ENCODE data around the gene KCNJ3.

KCNJ3 gene

DNA sequence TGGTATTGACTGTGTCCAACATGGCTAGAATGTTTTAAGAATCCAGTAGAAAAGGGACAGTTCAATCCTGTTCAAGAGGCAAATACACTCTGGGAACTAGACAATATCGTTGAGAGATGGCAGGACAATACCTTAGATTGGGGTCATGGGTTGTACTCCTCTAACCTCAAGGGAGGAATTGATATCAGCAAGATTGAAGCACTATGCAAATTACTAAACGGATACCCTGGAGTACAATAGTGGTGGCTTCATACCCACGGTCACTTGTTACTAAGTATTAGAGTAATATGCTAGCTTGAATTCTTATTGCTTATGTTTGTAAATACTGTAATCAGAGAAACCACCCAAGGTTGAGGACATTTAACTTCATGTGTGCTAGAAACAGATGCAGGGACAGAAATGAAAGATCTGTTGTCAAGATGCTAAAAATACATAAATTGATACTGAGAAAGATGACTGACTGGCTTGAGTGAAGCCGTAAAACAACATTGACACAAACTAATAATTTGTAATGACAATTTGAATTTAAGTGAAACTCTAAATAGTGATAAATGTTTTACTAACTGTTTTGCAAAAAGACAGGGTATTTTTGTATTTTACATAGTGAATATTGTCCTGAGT is 73.3 kb downstream of the KCNJ3 start:
- Histone ChIP-seq H3K4me2 (ENCODE audit: low read depth, low read length, poor library complexity, severe bottlenecking) (no peak overlapping the region), H4K20me1 (ENCODE audit: low read depth, low read length) (no peaks in the 10 kb centered on the region), H3K79me2 (ENCODE audit: insufficient read depth, low read length) (no peaks in the 10 kb centered on the region), H3K36me3 (ENCODE audit: low read length) (no peaks in the 10 kb centered on the region), H3K9ac (ENCODE audit: low read length) (no peak overlapping the region), H3K9me2 (replicated peaks; ENCODE audit: insufficient read depth, low read length) (no peaks in the 10 kb centered on the region), H3K9me3 (ENCODE audit: insufficient read depth, low read length) (no peaks in the 10 kb centered on the region), H3K4me3 (ENCODE audit: insufficient read depth, low read length, poor library complexity, severe bottlenecking) (no peak overlapping the region), H3F3A (ENCODE audit: insufficient read depth) (no peaks in the 10 kb centered on the region), H3K27ac (ENCODE audit: low read depth, low read length) (no peak overlapping the region), H3K27me3 (ENCODE audit: low read length) (no peaks in the 10 kb centered on the region), H2AFZ (ENCODE audit: low read depth, low read length, severe bottlenecking) (no peak overlapping the region)
- TF ChIP-seq EZH2phosphoT487 (conservative IDR thresholded peaks at IDR 0.05; ENCODE audit: low read length) = no peak

DNA sequence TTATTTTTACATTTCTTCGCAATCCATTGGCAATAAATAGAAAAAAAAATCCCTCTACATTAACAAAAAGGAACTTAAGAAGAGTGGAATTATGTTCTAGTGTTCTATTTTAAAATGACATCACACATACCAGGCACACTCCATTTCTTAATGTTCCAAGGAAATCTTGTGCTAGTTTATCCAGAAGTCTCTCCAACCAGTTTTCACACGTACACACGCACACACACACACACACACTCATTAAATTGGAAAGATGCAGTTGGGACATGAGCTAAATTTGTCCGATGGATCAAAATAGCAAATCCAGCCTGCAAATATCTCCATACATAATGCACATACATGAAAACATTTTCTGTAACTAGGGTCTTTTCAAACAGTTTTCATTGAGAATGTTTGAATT is 78.3 kb downstream of the KCNJ3 start:
- H3K79me2 ChIP-seq (ENCODE audit: insufficient read depth, low read length) = no peaks in the 10 kb centered on the region
- no peaks in the 10 kb centered on the region for H3K27me3 ChIP-seq (ENCODE audit: low read length)
- H3K36me3 ChIP-seq (ENCODE audit: low read length) = no peaks in the 10 kb centered on the region
- no peak overlapping the region for H3K27ac ChIP-seq (ENCODE audit: low read depth, low read length)
- no peaks in the 10 kb centered on the region for H3K9me2 ChIP-seq (replicated peaks; ENCODE audit: insufficient read depth, low read length)
- no peaks in the 10 kb centered on the region for H3K9me3 ChIP-seq (ENCODE audit: insufficient read depth, low read length)
- TF ChIP-seq EZH2phosphoT487 (conservative IDR thresholded peaks at IDR 0.05; ENCODE audit: low read length) = no peak
- TF ChIP-seq, protein P1, sequence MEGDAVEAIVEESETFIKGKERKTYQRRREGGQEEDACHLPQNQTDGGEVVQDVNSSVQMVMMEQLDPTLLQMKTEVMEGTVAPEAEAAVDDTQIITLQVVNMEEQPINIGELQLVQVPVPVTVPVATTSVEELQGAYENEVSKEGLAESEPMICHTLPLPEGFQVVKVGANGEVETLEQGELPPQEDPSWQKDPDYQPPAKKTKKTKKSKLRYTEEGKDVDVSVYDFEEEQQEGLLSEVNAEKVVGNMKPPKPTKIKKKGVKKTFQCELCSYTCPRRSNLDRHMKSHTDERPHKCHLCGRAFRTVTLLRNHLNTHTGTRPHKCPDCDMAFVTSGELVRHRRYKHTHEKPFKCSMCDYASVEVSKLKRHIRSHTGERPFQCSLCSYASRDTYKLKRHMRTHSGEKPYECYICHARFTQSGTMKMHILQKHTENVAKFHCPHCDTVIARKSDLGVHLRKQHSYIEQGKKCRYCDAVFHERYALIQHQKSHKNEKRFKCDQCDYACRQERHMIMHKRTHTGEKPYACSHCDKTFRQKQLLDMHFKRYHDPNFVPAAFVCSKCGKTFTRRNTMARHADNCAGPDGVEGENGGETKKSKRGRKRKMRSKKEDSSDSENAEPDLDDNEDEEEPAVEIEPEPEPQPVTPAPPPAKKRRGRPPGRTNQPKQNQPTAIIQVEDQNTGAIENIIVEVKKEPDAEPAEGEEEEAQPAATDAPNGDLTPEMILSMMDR (IDR thresholded peaks at IDR 0.05; ENCODE audit: insufficient read depth, low read length, poor library complexity, severe bottlenecking) = no peak
- H3K4me2 ChIP-seq (ENCODE audit: low read depth, low read length, poor library complexity, severe bottlenecking) = no peak overlapping the region
- H2AFZ ChIP-seq (ENCODE audit: low read depth, low read length, severe bottlenecking) = no peak overlapping the region
- H4K20me1 ChIP-seq (ENCODE audit: low read depth, low read length) = no peaks in the 10 kb centered on the region
- H3F3A ChIP-seq (ENCODE audit: insufficient read depth) = no peaks in the 10 kb centered on the region
- H3K4me3 ChIP-seq (ENCODE audit: insufficient read depth, low read length, poor library complexity, severe bottlenecking) = no peak overlapping the region
- no peak overlapping the region for H3K9ac ChIP-seq (ENCODE audit: low read length)

DNA sequence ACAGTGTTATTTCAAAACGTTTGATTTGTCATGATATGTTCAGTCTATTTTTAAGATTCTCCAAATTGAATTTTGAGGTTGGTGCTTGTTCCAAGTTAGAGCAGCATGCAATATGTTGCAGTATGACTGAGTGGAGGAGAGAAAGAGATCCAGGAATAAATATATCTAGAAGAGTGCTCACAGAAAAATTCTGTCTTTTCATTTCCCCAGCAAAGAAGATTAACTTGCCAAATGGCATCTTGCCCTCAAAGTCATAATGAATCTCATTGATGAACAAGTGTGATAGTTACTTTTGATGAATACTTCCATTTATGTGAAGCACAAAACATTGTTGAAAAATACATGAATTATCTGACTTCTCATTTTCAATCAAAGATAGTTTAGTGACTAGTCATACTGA is 95.9 kb downstream of the KCNJ3 start:
- no peak overlapping the region for H3K9ac ChIP-seq (ENCODE audit: low read length)
- H3K4me2 ChIP-seq (ENCODE audit: low read depth, low read length, poor library complexity, severe bottlenecking) = no peak overlapping the region
- H3K27ac ChIP-seq (ENCODE audit: low read depth, low read length) = no peak overlapping the region
- H2AFZ ChIP-seq (ENCODE audit: low read depth, low read length, severe bottlenecking) = no peak overlapping the region
- H3K79me2 ChIP-seq (ENCODE audit: insufficient read depth, low read length) = no peaks in the 10 kb centered on the region
- no peaks in the 10 kb centered on the region for H4K20me1 ChIP-seq (ENCODE audit: low read depth, low read length)
- no peak overlapping the region for H3K4me3 ChIP-seq (ENCODE audit: insufficient read depth, low read length, poor library complexity, severe bottlenecking)
- no peaks in the 10 kb centered on the region for H3K27me3 ChIP-seq (ENCODE audit: low read length)
- no peaks in the 10 kb centered on the region for H3K36me3 ChIP-seq (ENCODE audit: low read length)
- no peaks in the 10 kb centered on the region for H3K9me3 ChIP-seq (ENCODE audit: insufficient read depth, low read length)
- H3K9me2 ChIP-seq (replicated peaks; ENCODE audit: insufficient read depth, low read length) = no peaks in the 10 kb centered on the region
- no peaks in the 10 kb centered on the region for H3F3A ChIP-seq (ENCODE audit: insufficient read depth)
- TF ChIP-seq, protein P1 (IDR thresholded peaks at IDR 0.05; ENCODE audit: insufficient read depth, low read length, poor library complexity, severe bottlenecking) = no peak
- no peak for TF ChIP-seq EZH2phosphoT487 (conservative IDR thresholded peaks at IDR 0.05; ENCODE audit: low read length)

DNA sequence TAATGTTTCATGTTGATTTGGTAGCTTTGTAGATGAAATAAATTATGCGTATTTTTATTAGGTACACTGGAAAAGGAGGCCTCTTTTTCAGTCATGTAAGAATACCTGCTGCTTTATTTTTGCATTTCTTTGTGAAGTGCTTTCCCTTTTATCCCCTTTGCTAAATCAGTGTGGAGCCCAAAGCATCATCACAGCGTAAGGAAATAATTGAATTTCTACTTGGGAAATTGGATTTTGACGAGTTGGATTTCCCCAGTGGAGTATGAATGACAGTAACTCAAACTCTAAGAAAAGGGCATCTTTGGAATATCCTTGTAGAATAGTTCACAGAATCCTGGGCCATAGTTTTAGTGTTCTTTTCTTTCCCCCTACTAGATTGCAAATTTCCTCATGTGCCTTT is 97.2 kb downstream of the KCNJ3 start:
- Histone ChIP-seq H3K27me3 (ENCODE audit: low read length) (no peaks in the 10 kb centered on the region), H3K4me3 (ENCODE audit: insufficient read depth, low read length, poor library complexity, severe bottlenecking) (no peak overlapping the region), H3F3A (ENCODE audit: insufficient read depth) (no peaks in the 10 kb centered on the region), H3K9ac (ENCODE audit: low read length) (no peak overlapping the region), H3K9me3 (ENCODE audit: insufficient read depth, low read length) (no peaks in the 10 kb centered on the region), H3K9me2 (replicated peaks; ENCODE audit: insufficient read depth, low read length) (no peaks in the 10 kb centered on the region), H3K27ac (ENCODE audit: low read depth, low read length) (no peak overlapping the region), H3K4me2 (ENCODE audit: low read depth, low read length, poor library complexity, severe bottlenecking) (no peak overlapping the region), H4K20me1 (ENCODE audit: low read depth, low read length) (no peaks in the 10 kb centered on the region), H3K36me3 (ENCODE audit: low read length) (no peaks in the 10 kb centered on the region), H2AFZ (ENCODE audit: low read depth, low read length, severe bottlenecking) (no peak overlapping the region), H3K79me2 (ENCODE audit: insufficient read depth, low read length) (no peaks in the 10 kb centered on the region)
- TF ChIP-seq EZH2phosphoT487 (conservative IDR thresholded peaks at IDR 0.05; ENCODE audit: low read length) = no peak
- TF ChIP-seq, protein P1 (IDR thresholded peaks at IDR 0.05; ENCODE audit: insufficient read depth, low read length, poor library complexity, severe bottlenecking) = no peak
